Measurements from ENCODE around the gene CDH8. TPM values are rescaled to one million over a fixed set of nuclear protein-coding genes. Genes with fewer than 3 reads are reported as not detected.

CDH8 gene
- total RNA-seq, 2 donors from 2014 or later, result not detected

DNA sequence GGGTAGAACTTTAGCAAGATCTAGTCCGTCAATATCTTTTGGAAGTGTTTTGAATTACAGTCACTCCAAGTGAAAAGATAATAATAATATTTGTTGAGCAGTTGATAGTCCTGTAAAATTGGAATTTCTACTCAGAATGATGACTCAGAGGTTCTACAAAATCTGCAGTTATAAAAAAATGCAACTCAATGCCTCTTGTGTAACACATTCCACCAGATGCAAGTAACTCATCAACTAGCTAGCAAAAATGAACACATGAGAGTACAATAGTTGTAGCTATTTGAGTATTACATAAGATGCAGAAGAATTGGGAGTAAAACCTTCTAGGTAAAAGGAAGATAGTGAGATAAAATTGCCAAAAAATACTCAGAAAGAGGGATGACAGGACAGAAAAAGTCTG lies 177.2 kb downstream of the CDH8 start:
- no peaks in the 10 kb centered on the region for H3K36me3 ChIP-seq (replicated peaks in 1 of 2; ENCODE audit: insufficient read depth in 1 of 2, low read depth in 2 of 2)
- intact Hi-C loops (cut with DNase I), result no loop called here
- no peaks in the 10 kb centered on the region for H3K9me3 ChIP-seq
- TF ChIP-seq CTCF (IDR thresholded peaks at IDR 0.05) (no peak), POLR2A (IDR thresholded peaks at IDR 0.05) (no peak)
- no peak overlapping the region for H3K27ac ChIP-seq
- no peak for DNase-seq
- H3K4me3 ChIP-seq, result no peak overlapping the region
- 57 to 77% methylated on average over 1 of the region's 1 CpG for WGBS, 2 donors
- no peaks in the 10 kb centered on the region for H3K27me3 ChIP-seq
- ATAC-seq, result no peak
- H3K4me1 ChIP-seq, result no peaks in the 10 kb centered on the region

GRCh38 chr16:61842666-61843065 lies 193.6 kb downstream of the CDH8 start:
- DNase-seq (peak in 1 of 4 donors; percentile 2), ATAC-seq (no peak)
- H3K4me3 ChIP-seq, result no peak overlapping the region
- H3K27me3 ChIP-seq, result no peaks in the 10 kb centered on the region
- H3K27ac ChIP-seq, result no peak overlapping the region
- intact Hi-C loops (cut with DNase I), result no loop called here
- TF ChIP-seq POLR2A (IDR thresholded peaks at IDR 0.05), result no peak
- no peak for TF ChIP-seq CTCF (IDR thresholded peaks at IDR 0.05)
- H3K9me3 ChIP-seq, result no peaks in the 10 kb centered on the region
- H3K4me1 ChIP-seq, result no peaks in the 10 kb centered on the region
- H3K36me3 ChIP-seq (replicated peaks in 1 of 2; ENCODE audit: insufficient read depth in 1 of 2, low read depth in 2 of 2), result no peaks in the 10 kb centered on the region
- 12 to 20% methylated on average over 2 of the region's 2 CpGs for WGBS, 2 donors

GRCh38 chr16:61836804-61837393 lies 199.3 kb downstream of the CDH8 start:
- DNase-seq, result no peak
- no peak for ATAC-seq
- 37 to 43% methylated on average over 3 of the region's 3 CpGs for WGBS, 2 donors
- Histone ChIP-seq H3K27me3 (no peaks in the 10 kb centered on the region), H3K4me3 (no peak overlapping the region), H3K9me3 (no peaks in the 10 kb centered on the region), H3K36me3 (replicated peaks in 1 of 2; ENCODE audit: insufficient read depth in 1 of 2, low read depth in 2 of 2) (no peaks in the 10 kb centered on the region), H3K27ac (no peak overlapping the region), H3K4me1 (no peaks in the 10 kb centered on the region)
- TF ChIP-seq CTCF (IDR thresholded peaks at IDR 0.05) (no peak), POLR2A (IDR thresholded peaks at IDR 0.05) (no peak)
- intact Hi-C loops (cut with DNase I), result no loop called here

DNA sequence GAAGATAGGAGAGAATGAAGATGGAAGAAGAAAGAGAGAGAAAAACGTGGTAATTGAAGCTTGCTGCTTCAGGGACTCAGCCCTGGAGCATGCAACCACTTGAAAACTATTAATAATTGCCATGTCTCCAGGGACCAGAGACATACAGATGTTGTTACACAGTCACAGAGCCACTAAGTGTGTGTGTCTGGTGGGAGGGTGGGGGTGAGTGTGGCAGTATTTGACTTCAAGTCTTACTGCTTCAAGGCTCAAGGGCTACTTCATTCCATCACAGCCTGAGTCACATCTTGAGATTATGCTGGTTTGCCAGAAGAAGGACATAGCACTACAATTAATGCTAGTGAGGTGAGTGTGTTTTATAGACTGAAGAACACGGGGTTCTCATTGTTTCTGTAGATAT lies 202.2 kb downstream of the CDH8 start:
- TF ChIP-seq POLR2A (IDR thresholded peaks at IDR 0.05) (no peak), CTCF (IDR thresholded peaks at IDR 0.05) (no peak)
- intact Hi-C loops (cut with DNase I), result no loop called here
- Histone ChIP-seq H3K36me3 (replicated peaks in 1 of 2; ENCODE audit: insufficient read depth in 1 of 2, low read depth in 2 of 2) (no peaks in the 10 kb centered on the region), H3K27ac (no peak overlapping the region), H3K9me3 (no peaks in the 10 kb centered on the region), H3K27me3 (no peaks in the 10 kb centered on the region), H3K4me3 (no peak overlapping the region), H3K4me1 (no peaks in the 10 kb centered on the region)
- WGBS, 2 donors, result 20 to 43% methylated on average over 2 of the region's 2 CpGs
- DNase-seq (no peak), ATAC-seq (no peak)

DNA sequence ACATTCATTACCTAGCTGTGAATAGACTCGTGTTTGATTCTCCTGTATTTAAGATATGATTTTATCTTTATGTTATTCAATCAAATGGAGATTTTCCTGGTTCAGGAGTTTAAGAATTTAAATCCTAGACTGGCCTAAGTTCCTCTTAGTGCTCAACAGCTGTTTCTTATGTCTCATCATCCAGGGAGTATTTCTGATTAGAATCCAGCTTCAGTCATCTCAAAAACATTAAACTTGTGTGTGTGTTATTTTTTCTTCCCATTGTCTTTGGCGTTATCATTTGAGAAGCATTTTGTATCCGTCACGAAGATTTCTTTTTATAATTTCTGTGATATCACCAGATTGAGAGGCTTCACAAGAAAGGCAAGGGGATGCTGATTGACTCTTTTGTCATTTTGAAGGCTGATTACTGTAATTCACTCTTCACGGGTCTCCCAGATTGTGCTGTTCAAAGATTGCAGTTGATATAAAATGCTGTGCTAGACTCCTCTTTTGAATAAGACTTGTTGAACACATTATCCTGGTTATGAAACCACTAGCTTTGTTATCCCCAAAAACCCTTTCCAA lies 204.8 kb downstream of the CDH8 start:
- H3K27ac ChIP-seq, result no peak overlapping the region
- no peak overlapping the region for H3K4me3 ChIP-seq
- TF ChIP-seq POLR2A (IDR thresholded peaks at IDR 0.05) (no peak), CTCF (IDR thresholded peaks at IDR 0.05) (no peak)
- H3K27me3 ChIP-seq, result no peaks in the 10 kb centered on the region
- H3K36me3 ChIP-seq (replicated peaks in 1 of 2; ENCODE audit: insufficient read depth in 1 of 2, low read depth in 2 of 2), result no peaks in the 10 kb centered on the region
- 59 to 69% methylated on average over 5 of the region's 5 CpGs for WGBS, 2 donors
- no peaks in the 10 kb centered on the region for H3K4me1 ChIP-seq
- no peak for ATAC-seq
- intact Hi-C loops (cut with DNase I), result no loop called here
- no peak for DNase-seq
- H3K9me3 ChIP-seq, result no peaks in the 10 kb centered on the region

All from body of pancreas (tissue), 4 donors.